Measurements from ENCODE around the gene GEMIN7.

DNA sequence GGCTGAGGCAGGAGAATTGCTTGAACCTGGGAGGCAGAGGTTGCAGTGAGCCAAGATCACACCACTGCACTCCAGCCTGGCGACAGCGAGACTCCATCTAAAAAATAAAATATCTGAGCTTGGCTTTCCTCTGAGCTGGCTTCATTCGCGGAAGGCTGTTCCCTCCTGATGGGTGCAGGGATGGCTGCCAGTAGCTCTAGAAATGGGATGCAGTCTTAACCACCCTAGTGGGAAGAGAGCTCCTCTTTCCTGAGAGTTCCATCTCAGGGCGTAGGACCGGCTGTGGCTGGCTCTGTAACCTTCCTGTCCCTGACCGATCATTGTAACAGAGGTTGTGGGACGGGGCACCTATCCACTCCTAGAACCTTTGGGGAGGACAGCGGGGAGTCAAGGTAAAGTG lies 46.3 kb downstream of the GEMIN7 start:
- TF ChIP-seq, protein P1, sequence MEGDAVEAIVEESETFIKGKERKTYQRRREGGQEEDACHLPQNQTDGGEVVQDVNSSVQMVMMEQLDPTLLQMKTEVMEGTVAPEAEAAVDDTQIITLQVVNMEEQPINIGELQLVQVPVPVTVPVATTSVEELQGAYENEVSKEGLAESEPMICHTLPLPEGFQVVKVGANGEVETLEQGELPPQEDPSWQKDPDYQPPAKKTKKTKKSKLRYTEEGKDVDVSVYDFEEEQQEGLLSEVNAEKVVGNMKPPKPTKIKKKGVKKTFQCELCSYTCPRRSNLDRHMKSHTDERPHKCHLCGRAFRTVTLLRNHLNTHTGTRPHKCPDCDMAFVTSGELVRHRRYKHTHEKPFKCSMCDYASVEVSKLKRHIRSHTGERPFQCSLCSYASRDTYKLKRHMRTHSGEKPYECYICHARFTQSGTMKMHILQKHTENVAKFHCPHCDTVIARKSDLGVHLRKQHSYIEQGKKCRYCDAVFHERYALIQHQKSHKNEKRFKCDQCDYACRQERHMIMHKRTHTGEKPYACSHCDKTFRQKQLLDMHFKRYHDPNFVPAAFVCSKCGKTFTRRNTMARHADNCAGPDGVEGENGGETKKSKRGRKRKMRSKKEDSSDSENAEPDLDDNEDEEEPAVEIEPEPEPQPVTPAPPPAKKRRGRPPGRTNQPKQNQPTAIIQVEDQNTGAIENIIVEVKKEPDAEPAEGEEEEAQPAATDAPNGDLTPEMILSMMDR (IDR thresholded peaks at IDR 0.05) = no peak
- no peak for TF ChIP-seq POLR2A (IDR thresholded peaks at IDR 0.05)

Data from adrenal gland (tissue), 5 donors.